GM21717 (cell line): ENCODE data around the gene CHAF1A.

Experiments
- ATAC-seq: cut with Tn5 transposase; IDR thresholded peaks from one replicate; pipeline ENCODE4 v1.9.1; 2021; ENCODE audit warnings: mild to moderate bottlenecking, moderate library complexity; ENCODE audit not compliant: unreplicated experiment

The CHAF1A gene

GRCh38 chr19:4378886-4379285 lies 23.6 kb upstream of the CHAF1A start:
- ATAC-seq: no peak

- ATAC-seq: no peak
Measured at GRCh38 chr19:4379383-4380253, 22.8 kb upstream of the CHAF1A start.

GRCh38 chr19:4380254-4380727 lies 22.1 kb upstream of the CHAF1A start:
- ATAC-seq: no peak

- no peak for ATAC-seq
Measured at GRCh38 chr19:4385291-4386040, 17.0 kb upstream of the CHAF1A start.

- no peak for ATAC-seq
Measured at GRCh38 chr19:4386041-4386782, 16.2 kb upstream of the CHAF1A start.

DNA sequence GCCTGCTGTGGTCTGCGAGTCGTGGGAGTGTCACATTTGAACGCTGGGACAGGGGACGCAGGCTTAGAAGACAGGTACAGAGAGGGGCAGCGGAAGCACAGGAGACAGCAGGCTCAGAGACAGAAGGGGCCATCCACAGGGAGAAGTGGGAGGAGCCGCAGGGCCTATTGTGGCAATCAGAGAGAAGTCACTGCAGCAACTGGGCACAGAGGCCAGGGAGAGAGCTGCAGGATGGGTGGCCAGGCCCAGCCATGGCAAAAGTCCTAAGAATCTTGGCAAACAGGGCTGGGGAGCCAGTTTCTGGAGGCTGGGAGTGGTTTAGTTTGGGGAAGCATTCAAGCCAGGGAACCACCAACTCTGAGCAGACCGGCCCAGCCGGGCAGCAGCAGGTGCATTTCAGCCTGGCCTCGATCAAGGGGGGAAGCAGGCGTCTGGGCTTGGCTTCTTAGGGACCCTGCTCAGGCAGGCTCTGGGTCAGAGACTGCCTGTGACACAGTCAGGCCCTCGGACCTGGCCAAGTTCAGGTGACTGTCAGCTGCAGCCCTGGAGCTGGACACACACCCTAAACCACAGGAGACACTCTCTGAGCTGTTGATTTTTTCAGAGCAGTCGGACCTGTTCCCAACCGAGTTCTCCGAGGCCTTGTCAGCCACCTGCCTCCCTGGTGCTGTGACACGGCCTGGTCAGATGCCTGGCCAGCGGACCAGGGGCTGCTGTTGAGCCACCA lies 13.9 kb upstream of the CHAF1A start:
- ATAC-seq: no peak

GRCh38 chr19:4389064-4389375 lies 13.4 kb upstream of the CHAF1A start:
- no peak for ATAC-seq

DNA sequence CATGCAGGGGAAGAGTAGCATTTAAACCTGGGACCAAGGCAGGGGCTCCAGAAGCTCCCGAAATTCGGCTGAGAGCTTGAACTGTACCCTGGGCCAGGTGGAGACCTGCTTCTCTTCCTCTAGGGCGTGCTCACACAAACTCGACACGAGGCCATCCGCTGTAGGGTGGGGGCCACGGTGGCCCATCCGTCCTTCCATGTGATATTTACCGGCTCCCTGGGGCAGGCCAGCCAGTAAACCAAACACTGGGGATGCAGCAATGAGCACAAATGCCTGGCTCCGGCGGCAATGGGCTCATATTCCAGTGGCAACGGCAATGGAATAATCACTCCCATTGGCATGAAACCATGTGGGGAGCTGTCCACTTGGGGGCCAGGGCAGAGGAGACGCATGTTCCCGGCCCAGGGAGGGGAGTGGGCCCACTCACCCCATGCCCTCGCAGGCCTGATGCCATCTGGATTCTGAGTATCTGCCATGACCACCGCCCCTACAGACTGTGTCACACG lies 12.9 kb upstream of the CHAF1A start:
- ATAC-seq: no peak

DNA sequence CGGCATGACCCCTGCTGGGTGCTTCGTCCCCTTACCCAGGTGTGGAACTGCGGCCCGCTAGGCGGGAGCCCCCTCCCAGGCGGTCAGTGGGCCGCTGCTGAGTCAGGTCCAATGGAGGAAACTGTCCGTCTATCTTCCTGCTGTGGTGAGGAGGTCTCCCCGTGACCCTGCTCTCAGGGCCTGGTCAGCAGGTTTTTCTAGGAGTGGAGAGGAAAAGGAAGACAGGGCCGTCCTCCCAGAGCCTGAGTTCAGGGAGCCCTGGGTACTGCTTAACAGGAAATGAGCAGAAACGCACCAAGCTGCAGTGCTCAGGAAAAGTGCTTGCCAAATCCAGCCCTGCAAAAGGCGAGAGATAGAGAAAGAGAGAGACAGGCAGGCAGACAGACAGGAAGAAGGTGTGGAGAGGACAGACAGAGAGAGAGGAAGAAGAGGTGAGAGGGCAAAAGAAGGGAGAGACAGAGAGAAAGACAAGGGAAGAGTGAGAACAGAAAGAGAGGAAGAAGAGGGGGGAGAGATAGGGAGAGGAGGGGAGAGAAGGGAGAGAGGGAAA lies 12.3 kb upstream of the CHAF1A start:
- no peak for ATAC-seq

DNA sequence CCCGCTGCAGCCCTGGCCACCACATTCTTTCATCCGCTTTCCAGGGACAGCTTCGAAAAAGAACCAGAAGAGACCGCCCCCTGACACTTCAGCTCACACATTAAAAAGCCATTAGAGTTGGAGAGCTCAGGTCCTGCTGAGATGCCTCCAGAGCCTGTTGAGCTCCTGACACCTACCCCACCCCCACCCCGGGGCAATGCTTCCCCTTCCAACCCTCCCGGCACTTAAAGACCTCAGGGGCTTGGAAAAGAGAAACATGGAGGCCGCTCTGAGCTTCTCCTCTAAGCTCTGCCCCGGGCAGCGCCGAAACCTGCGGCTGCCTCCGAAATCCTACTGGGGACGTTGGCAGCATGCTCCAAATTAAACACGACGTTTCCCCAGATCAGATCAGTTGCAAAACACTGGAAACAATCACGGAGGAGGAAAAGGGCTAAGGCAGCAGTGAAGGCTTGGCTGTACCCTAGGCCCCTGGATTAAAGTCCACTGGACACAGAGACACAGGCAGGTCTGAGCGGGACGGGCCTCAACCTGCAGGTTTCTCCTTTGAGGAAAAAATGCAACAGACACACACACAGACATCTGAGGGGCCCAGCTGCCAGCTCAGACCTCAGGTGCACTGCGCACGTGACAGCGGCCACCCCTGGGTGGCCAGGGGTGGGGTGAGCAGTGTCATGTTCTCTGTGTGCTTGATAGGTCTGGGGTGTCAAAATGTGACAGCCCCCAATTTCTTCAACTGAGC lies 11.7 kb upstream of the CHAF1A start:
- ATAC-seq: no peak

DNA sequence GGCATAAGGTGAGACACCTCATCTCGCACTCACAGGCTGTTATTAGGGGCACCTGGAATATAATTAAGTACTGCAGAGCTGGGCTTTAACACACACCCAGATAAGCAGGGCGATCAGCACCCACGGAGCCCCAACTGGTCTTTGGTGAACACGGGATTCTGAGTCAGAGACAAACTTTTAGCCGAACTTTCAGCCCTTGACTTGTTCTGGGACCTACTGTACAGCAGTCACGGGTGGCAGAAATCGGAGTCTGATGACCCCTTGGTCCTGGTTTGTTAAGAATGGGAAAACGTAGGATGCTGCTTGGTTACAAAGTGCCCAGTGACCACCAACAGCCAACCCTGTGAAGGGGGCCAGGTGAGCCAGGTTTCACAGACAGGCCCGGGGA lies 11.1 kb upstream of the CHAF1A start:
- ATAC-seq: no peak

DNA sequence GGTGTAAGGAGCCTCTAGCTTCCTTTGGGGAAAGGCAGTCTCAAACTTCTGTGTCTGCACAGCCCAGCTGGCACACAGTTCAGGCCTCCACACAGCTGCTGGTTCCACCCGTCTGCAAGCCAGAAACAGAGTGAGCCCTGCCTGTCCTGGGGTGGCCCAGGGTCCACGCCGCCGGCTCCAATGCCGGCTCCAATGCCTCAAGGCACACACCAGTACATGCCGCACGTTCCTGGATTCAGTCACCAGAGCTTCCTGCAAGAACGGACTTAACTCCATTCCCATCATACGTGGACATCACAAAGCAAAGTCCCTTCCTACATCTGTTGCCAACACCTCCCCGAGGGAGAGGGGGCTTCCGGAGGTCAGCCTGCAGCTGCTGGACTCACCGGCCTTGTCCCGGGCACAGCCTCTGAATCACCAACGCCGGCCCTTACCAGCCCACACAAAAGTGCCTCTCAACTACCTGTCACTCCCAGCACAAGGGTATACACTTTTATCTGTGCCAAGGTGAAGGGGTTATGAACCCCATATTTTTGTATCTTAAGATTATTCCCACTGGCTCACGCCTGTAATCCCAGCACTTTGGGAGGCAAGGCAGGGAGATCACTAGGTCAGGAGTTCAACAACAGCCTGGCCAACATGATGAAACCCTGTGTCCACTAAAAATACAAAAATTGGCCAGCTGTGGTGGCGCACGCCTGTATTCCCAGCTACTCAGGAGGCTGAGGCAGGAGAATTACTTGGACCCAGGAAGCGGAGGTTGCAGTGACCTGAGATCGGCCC lies 10.5 kb upstream of the CHAF1A start:
- ATAC-seq: no peak

DNA sequence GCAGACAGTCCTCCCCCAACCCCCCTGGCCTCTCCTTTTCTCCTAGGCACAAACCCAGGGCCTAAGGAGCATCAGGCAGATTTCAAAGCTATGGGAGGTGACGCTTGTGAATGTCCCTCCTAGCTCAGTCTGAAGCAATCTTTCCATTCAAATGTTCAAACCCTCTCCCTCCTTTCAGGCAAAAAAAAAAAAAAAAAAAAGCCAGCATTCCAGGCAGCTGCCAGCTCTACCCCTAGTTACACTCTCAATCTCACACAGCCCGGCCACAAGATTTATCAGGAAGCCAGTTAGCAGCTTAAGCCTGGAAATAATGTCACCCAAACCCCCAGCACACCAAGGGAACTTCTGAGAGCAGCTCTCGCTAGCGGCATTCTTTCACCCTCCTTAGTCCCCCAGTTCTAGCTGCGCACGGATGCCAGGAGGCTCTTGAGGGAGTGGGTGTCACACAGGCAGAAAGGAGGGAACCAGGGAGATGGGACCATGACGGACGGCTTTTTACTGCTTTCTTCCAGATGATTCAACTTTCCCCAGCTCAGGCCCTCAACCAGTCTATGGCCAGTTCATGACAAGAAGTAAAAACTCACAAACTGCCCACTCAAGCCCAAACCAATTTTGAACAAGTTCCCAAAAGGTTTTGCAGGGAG lies 8.4 kb upstream of the CHAF1A start:
- no peak for ATAC-seq

DNA sequence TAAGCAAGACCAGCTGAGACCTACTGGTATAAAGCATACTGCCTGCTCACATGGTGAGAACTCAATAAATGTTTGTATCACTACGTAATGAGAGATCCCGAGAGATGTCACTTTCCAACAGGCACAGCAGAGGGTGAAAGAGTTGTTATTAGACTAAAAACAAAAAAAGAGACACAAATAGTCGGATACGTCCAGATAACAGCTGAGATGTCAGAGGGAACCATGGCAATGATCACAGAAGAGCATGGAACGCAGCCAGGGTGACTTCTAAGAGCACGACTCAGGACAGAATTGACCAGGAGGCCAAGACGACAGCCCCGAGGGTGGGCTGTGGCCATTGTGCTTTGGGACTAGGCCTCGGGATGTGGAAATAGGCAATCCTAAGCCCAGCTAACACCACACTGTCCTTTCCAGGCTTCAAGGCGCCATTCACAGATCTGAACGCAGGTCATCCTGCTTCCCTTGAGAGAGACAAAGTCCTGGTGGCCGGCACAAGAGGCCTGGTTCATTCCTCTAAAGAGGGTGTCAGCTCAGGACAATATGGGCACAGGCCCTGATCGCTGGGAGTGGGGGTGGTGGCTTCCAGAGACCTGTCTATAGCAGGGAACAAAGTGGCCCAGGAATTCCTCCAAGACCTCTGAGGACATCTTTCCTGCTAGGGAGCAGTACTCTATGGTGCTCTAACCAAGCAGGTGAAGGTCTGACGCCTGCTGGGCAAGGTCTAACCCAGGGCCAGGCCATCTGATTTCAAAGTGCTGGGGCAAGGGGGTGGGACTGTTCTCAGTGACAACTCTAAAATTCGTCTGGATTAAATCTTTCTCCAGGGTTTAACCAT lies 5.3 kb upstream of the CHAF1A start:
- no peak for ATAC-seq

DNA sequence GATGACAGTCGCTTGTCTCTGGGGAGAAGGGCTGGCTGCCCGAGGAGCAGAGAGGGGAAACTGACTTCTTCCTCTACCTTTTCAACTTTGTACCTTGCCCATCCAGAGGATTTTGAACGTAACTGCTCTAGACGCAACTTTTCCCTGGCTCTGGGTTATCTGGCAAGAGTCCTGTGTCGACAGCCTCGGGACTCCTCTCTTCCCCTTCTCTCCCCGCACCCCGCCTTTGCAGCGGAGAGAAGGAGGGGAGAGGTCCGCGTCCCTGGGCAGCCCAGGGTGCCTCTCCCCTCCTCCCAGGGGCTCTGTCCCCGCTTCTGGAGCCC lies 2.7 kb upstream of the CHAF1A start:
- ATAC-seq: peak; percentile 1

DNA sequence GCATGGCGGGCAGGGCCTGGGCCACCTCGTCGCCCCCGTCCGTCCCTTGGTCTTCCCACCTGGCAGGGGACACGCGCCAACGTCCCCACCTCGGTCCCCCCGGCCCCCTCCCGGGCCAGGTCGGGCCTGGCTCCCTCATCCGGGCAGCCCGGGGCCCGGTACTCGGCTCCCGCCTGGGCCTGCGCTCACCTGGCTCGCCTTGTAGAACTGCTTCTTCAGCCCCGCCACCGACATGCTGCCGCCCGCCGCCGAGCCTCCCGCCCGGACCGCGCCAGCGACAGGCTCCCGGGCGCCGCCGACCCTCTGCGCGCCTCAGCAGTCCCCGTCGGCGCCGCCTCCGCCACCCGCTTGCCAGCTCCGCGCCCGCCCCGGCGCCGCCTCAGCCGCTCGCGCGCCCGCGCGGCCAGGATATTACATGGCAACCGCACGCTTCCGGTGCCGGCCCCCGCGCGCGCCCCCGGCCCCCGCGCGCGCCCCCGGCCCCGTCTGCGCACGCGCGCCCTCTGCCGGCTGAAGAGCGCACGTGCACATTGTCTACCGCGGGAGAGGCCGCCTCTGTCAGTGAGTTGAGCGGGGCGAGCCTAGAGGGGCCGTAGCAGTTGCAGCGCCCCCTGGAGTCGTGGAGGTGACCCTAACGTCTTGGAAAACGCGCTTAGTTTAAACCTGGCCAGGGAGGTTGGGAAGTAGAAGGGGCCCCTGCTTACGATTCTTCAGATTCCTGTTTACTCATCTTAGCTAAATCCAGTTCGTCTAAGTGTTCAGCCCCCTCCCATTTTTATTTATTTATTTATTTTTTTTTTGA lies 2.1 kb upstream of the CHAF1A start, which contains the start of gene SH3GL1:
TSS of gene SH3GL1 (minus strand) at position 413 of the 802 bp plus-strand sequence. CDS start at position 234, 179 bp downstream.
- ATAC-seq: peak; percentile 46

DNA sequence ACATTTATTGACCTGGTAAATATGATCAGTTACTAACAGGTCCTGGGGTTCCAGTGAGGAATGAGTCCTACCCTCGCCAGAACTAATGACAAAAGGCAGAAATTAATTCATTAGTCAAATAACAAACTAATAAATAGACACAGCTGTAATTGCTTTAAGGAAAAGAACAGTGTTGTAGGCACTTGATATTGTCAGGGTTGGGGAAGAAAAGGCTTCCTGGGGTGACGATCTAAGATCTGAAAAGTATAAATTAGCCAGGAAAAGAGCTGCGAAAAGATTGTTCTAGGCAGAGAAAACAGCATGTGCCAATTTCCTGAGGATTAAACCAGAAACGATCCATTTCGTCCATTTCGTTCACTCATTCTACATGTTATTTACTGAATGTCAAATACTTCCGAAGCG lies 670 bp upstream of the CHAF1A start:
- no peak for ATAC-seq
